NCI-H69 (cell line): Measurements from ENCODE around the gene SPX.

Source experiments
- DNase-seq: peaks from one replicate; lab custom pipeline; 2025; lab: John Stamatoyannopoulos, UW

SPX gene

DNA sequence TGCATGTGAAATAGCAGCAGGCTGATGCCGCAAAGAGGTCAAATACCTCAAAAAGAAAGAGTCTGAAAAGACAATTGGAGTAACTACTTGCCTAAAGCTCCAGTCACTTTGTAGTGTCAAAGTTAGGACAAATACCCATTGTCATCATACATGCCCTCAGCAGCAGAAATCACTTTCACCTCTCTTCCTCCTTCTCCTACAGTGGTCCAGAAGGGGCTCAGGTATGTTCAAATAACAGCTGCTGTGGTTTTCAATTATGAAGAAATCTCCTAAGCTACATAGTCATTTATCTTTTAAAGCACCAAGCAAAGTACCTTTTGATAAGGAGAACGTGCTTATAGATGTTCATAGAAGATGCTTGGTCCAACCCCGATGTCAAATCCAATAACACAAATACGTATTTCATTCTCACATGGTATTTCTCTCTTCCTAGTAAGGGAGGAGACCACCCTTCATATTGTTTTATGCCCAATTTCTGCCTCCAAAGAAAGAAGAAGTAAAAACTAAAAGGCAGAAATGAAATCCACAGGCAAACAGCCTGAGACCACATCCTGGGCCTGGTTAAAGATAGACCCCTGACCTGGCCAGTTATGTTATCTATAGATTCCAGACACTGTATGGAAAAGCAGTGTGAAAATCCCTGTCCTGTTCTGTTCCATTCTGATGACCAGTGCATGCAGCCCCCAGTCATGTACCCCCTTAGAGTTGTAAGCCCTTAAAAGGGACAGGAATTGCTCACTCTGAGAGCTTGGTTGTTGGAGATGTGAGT lies 54.8 kb downstream of the SPX start:
- no peak for DNase-seq
